Thyroid gland (tissue), 4 donors: ENCODE data around the gene CXXC1.

ENCODE experiments used
- CTCF ChIP-seq, 6 experiments: fragments of 200-600 bp in 3 of 6; fragments of 450-650 bp in 3 of 6; sonication (generic) in 3 of 6; IDR thresholded peaks; one replicate each; pipeline ENCODE4 v1.5.1; 2016 to 2019; ENCODE audit warnings: antibody characterized with exemption in 6 of 6, mild to moderate bottlenecking in 2 of 6, inconsistent platforms in 1 of 6, moderate library complexity in 1 of 6
- POLR2A ChIP-seq, 2 donors: fragments of 450-650 bp; IDR thresholded peaks; one replicate each; pipeline ENCODE4 v1.6.1; 2017; ENCODE audit warnings: antibody characterized with exemption in 2 of 2, mild to moderate bottlenecking in 2 of 2, moderate library complexity in 1 of 2

GRCh38 chr18:50310080-50310479, 22.6 kb upstream of the CXXC1 start:
- TF ChIP-seq CTCF (IDR thresholded peaks at IDR 0.05): no peak
- no peak for TF ChIP-seq POLR2A (IDR thresholded peaks at IDR 0.05)
